ENCODE data around the gene HMGXB4. TPM values are rescaled to one million over a fixed set of nuclear protein-coding genes. Genes with fewer than 3 reads are reported as not detected.

HMGXB4 gene
- 10 to 100 TPM; 15.0 to 36.5 TPM for total RNA-seq

GRCh38 chr22:35257321-35258190, at the start of gene HMGXB4:
HMGXB4 (plus strand) TSS chr22:35257493; CDS start chr22:35262391, 4,898 bp downstream.
- H3K36me3 ChIP-seq, result no peaks in the 10 kb centered on the region
- intact Hi-C loops (cut with DNase I), result no loop called here
- peak; percentile 84 for DNase-seq (ENCODE audit: low spot score)

GRCh38 chr22:35208003-35208402, 49.3 kb upstream of the HMGXB4 start:
- no peaks in the 10 kb centered on the region for H3K4me1 ChIP-seq (replicated peaks)
- no peak for TF ChIP-seq POLR2A (IDR thresholded peaks at IDR 0.05)
- TF ChIP-seq POLR2AphosphoS5 (IDR thresholded peaks at IDR 0.05), result no peak
- TF ChIP-seq, protein P1, sequence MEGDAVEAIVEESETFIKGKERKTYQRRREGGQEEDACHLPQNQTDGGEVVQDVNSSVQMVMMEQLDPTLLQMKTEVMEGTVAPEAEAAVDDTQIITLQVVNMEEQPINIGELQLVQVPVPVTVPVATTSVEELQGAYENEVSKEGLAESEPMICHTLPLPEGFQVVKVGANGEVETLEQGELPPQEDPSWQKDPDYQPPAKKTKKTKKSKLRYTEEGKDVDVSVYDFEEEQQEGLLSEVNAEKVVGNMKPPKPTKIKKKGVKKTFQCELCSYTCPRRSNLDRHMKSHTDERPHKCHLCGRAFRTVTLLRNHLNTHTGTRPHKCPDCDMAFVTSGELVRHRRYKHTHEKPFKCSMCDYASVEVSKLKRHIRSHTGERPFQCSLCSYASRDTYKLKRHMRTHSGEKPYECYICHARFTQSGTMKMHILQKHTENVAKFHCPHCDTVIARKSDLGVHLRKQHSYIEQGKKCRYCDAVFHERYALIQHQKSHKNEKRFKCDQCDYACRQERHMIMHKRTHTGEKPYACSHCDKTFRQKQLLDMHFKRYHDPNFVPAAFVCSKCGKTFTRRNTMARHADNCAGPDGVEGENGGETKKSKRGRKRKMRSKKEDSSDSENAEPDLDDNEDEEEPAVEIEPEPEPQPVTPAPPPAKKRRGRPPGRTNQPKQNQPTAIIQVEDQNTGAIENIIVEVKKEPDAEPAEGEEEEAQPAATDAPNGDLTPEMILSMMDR (IDR thresholded peaks at IDR 0.05), result no peak
- H3K27me3 ChIP-seq (replicated peaks; ENCODE audit: insufficient read depth), result no peaks in the 10 kb centered on the region
- no peak overlapping the region for H3K4me3 ChIP-seq
- no peak overlapping the region for H3K27ac ChIP-seq
- no peaks in the 10 kb centered on the region for H3K36me3 ChIP-seq
- no peak for DNase-seq (ENCODE audit: low spot score)
- 81% methylated on average over 4 of the region's 4 CpGs for WGBS
- intact Hi-C loops (cut with DNase I), result no loop called here
- no peaks in the 10 kb centered on the region for H3K9me3 ChIP-seq

More at GRCh38 chr22:35257321-35258190, at the start of gene HMGXB4:
- Histone ChIP-seq H3K9me3 (no peaks in the 10 kb centered on the region), H3K27me3 (replicated peaks; ENCODE audit: insufficient read depth) (no peaks in the 10 kb centered on the region), H3K4me3 (peak within 1 kb of the TSS; percentile 81 to 95), H3K27ac (peak within 1 kb of the TSS; percentile 93 to 95), H3K4me1 (replicated peaks) (no peaks in the 10 kb centered on the region)
- TF ChIP-seq POLR2A (IDR thresholded peaks at IDR 0.05), result no peak
- peak; percentile 70 for TF ChIP-seq POLR2AphosphoS5 (IDR thresholded peaks at IDR 0.05)
- TF ChIP-seq, protein P1 (IDR thresholded peaks at IDR 0.05), result peak in 1 of 4 experiments; percentile 18
- under 1% methylated on average over 81 of the region's 84 CpGs for WGBS

DNA sequence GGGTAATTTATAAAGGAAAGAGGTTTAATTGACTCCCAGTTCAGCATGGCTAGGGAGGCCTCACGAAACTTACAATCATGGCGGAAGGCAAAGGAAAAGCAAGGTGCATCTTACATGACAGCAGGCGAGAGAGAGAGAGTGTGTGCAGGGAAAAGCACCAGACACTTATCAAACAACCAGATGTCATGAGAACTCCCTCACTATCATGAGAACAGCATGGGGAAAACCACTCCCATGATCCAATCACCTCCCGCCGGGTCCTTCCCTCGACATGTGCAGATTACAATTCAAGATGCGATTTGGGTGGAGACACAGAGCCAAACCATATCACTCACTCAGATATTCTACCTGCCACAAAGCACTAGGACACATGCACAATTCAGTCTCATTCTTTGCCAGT, 48.1 kb upstream of the HMGXB4 start:
- Histone ChIP-seq H3K9me3 (no peaks in the 10 kb centered on the region), H3K36me3 (no peaks in the 10 kb centered on the region), H3K4me1 (replicated peaks) (no peaks in the 10 kb centered on the region), H3K27ac (no peak overlapping the region), H3K4me3 (no peak overlapping the region), H3K27me3 (replicated peaks; ENCODE audit: insufficient read depth) (no peaks in the 10 kb centered on the region)
- TF ChIP-seq POLR2A (IDR thresholded peaks at IDR 0.05) (no peak), POLR2AphosphoS5 (IDR thresholded peaks at IDR 0.05) (no peak)
- TF ChIP-seq, protein P1 (IDR thresholded peaks at IDR 0.05), result no peak
- WGBS, result 97% methylated on average over 7 of the region's 7 CpGs
- DNase-seq (ENCODE audit: low spot score), result no peak
- intact Hi-C loops (cut with DNase I), result no loop called here

- Histone ChIP-seq H3K27me3 (replicated peaks; ENCODE audit: insufficient read depth) (no peaks in the 10 kb centered on the region), H3K36me3 (no peaks in the 10 kb centered on the region), H3K9me3 (no peaks in the 10 kb centered on the region), H3K4me3 (no peak overlapping the region), H3K4me1 (replicated peaks) (no peaks in the 10 kb centered on the region), H3K27ac (no peak overlapping the region)
- TF ChIP-seq POLR2A (IDR thresholded peaks at IDR 0.05) (no peak), POLR2AphosphoS5 (IDR thresholded peaks at IDR 0.05) (peak; percentile 58)
- TF ChIP-seq, protein P1 (IDR thresholded peaks at IDR 0.05), result no peak
- WGBS, result 34% methylated on average over 3 of the region's 3 CpGs
- intact Hi-C loops (cut with DNase I), result no loop called here
- DNase-seq (ENCODE audit: low spot score), result peak; percentile 33
Measured at GRCh38 chr22:35212009-35212408, 45.3 kb upstream of the HMGXB4 start.

DNA sequence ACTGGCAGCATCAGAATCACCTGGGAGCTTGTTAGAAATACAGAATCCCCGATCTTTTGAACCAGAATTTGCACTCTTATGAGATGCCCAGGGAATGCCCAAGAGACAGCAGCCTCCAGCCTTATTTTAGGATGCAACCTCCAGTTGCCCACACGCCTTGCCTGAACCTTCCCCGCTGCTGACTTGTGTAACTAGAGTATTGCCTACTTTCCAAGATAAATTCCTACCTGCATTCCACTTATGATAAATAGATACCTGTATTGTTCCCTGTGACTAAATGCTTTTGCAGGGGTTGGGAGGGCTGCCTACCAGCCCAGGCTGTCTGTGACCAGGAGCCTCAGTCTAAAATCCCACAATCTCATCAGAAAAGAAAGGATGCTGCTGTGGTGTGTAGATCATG, 44.3 kb upstream of the HMGXB4 start:
- intact Hi-C loops (cut with DNase I), result no loop called here
- H3K36me3 ChIP-seq, result no peaks in the 10 kb centered on the region
- no peak overlapping the region for H3K27ac ChIP-seq
- 87% methylated on average over 3 of the region's 3 CpGs for WGBS
- H3K9me3 ChIP-seq, result no peaks in the 10 kb centered on the region
- DNase-seq (ENCODE audit: low spot score), result no peak
- H3K4me1 ChIP-seq (replicated peaks), result no peaks in the 10 kb centered on the region
- TF ChIP-seq, protein P1 (IDR thresholded peaks at IDR 0.05), result no peak
- TF ChIP-seq POLR2AphosphoS5 (IDR thresholded peaks at IDR 0.05) (no peak), POLR2A (IDR thresholded peaks at IDR 0.05) (no peak)
- H3K4me3 ChIP-seq, result no peak overlapping the region
- no peaks in the 10 kb centered on the region for H3K27me3 ChIP-seq (replicated peaks; ENCODE audit: insufficient read depth)
